AG04449 (cell line): ENCODE results near the gene DENND4B.

Source experiments
- CTCF ChIA-PET: fragments of 350-600 bp; formaldehyde crosslinking; extraction: SDS; loops from one replicate; lab custom pipeline; 2021; ENCODE audit warnings: antibody characterized with exemption; lab: Yijun Ruan, JAX
- POLR2A ChIA-PET: fragments of 400-600, 350-600 bp; formaldehyde crosslinking; extraction: SDS; loops from one replicate; lab custom pipeline; 2020; ENCODE audit warnings: antibody characterized with exemption, inconsistent platforms; lab: Yijun Ruan, JAX
- DNase-seq: peaks from one replicate; pipeline ENCODE4 v3.0.0-alpha.2; 2010; ENCODE audit warnings: low read depth, low spot score
- H3K4me3 ChIP-seq: 2 replicates; pipeline ENCODE4 v1.5.1; 2011; ENCODE audit warnings: low read depth, mild to moderate bottlenecking, control low read depth, low read length
- CTCF ChIP-seq: IDR thresholded peaks from one replicate; pipeline ENCODE4 v1.5.1; 2011; ENCODE audit warnings: mild to moderate bottlenecking, moderate library complexity, low read length, control low read depth, inconsistent platforms; ENCODE audit not compliant: insufficient read depth; ENCODE audit errors: missing control alignments

DENND4B gene

GRCh38 chr1:153886127-153886526 lies 60.4 kb downstream of the DENND4B start:
- TF ChIP-seq CTCF = no peak
- CTCF ChIA-PET = no interaction called here
- POLR2A ChIA-PET = no interaction called here
- no peak overlapping the region for H3K4me3 ChIP-seq
- DNase-seq = no peak

- DNase-seq = no peak
- POLR2A ChIA-PET = no interaction called here
- CTCF ChIA-PET = interaction anchor here (1.0 kb wide), 1 partner anchor 63 kb away, joined by 3 read pairs; the partner anchor contains the start of gene DENND4B
- TF ChIP-seq CTCF = no peak
- no peak overlapping the region for H3K4me3 ChIP-seq
Observed at GRCh38 chr1:153883223-153883622, 63.3 kb downstream of the DENND4B start.

- ChIA-PET POLR2A (no interaction called here), CTCF (interaction anchor here (0.9 to 1.3 kb wide), 2 partner anchors 37 to 84 kb away, joined by 3 to 4 read pairs; no protein-coding TSS in a partner anchor)
- TF ChIP-seq CTCF = no peak
- no peak for DNase-seq
- no peak overlapping the region for H3K4me3 ChIP-seq
Observed at GRCh38 chr1:153882296-153882912, 64.1 kb downstream of the DENND4B start.

GRCh38 chr1:153881751-153882150 lies 64.8 kb downstream of the DENND4B start:
- POLR2A ChIA-PET = no interaction called here
- no peak for TF ChIP-seq CTCF
- H3K4me3 ChIP-seq = peak overlapping the region; percentile 42
- no peak for DNase-seq
- CTCF ChIA-PET = interaction anchor here (0.7 to 1.5 kb wide), 7 partner anchors 15 to 105 kb away, joined by 3 to 4 read pairs (median 3); partner anchors contain the start of gene RAB13

- POLR2A ChIA-PET = no interaction called here
- DNase-seq = peak; percentile 62
- CTCF ChIA-PET = interaction anchor here (0.7 to 1.5 kb wide), 6 partner anchors 16 to 106 kb away, joined by 3 to 4 read pairs (median 3); partner anchors contain the start of genes DENND4B and RAB13
- peak overlapping the region; percentile 42 for H3K4me3 ChIP-seq
- no peak for TF ChIP-seq CTCF
Observed at GRCh38 chr1:153880962-153881361, 65.6 kb downstream of the DENND4B start.

- DNase-seq = no peak
- H3K4me3 ChIP-seq = no peak overlapping the region
- no peak for TF ChIP-seq CTCF
- CTCF ChIA-PET = no interaction called here
- POLR2A ChIA-PET = no interaction called here
Observed at GRCh38 chr1:153880024-153880423, 66.5 kb downstream of the DENND4B start.
